Astrocyte of the cerebellum (primary cell): ENCODE data around the gene DMXL2.
A peak's percentile ranks its signal among the peaks of the same experiment; 100 is the strongest.

ENCODE experiments used
- DNase-seq: peaks from one replicate; pipeline ENCODE4 v3.0.0-alpha.2; 2011; ENCODE audit warnings: low read depth
- H3K4me3 ChIP-seq: 2 replicates; pipeline ENCODE4 v1.5.1; 2011; ENCODE audit warnings: mild to moderate bottlenecking, low read depth, low read length, moderate library complexity
- in situ Hi-C: cut with HindIII; loops from 2 replicates; pipeline ENCODE4 v1.10.0; 2017; ENCODE audit warnings: low sequenced_read_pairs
- TF ChIP-seq, protein P1 (sequence below): IDR thresholded peaks from 2 replicates; pipeline ENCODE4 v1.5.1; 2012; ENCODE audit warnings: low read length, low read depth, moderate library complexity, mild to moderate bottlenecking; ENCODE audit errors: missing control alignments

DMXL2 gene

DNA sequence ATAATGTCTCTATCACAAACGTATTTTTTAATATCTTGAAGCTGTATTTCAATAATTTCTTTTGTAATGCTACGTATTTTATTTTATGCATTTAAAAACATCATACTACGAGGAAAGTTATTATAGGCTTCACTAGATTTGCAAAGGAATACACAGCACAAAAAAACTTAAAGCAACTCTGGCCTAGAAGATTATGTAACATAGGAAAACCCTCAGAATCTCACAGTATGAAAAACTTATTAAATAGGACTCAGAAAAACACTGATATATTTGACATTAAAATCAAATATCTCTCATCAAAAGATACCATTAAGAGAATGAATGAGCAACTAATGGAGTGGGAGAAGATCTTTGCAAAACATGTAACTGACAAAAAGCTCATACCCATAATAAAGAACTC, 63.7 kb downstream of the DMXL2 start:
- no peak overlapping the region for H3K4me3 ChIP-seq
- TF ChIP-seq, protein P1, sequence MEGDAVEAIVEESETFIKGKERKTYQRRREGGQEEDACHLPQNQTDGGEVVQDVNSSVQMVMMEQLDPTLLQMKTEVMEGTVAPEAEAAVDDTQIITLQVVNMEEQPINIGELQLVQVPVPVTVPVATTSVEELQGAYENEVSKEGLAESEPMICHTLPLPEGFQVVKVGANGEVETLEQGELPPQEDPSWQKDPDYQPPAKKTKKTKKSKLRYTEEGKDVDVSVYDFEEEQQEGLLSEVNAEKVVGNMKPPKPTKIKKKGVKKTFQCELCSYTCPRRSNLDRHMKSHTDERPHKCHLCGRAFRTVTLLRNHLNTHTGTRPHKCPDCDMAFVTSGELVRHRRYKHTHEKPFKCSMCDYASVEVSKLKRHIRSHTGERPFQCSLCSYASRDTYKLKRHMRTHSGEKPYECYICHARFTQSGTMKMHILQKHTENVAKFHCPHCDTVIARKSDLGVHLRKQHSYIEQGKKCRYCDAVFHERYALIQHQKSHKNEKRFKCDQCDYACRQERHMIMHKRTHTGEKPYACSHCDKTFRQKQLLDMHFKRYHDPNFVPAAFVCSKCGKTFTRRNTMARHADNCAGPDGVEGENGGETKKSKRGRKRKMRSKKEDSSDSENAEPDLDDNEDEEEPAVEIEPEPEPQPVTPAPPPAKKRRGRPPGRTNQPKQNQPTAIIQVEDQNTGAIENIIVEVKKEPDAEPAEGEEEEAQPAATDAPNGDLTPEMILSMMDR = no peak
- in situ Hi-C loops = no loop called here
- DNase-seq = no peak

DNA sequence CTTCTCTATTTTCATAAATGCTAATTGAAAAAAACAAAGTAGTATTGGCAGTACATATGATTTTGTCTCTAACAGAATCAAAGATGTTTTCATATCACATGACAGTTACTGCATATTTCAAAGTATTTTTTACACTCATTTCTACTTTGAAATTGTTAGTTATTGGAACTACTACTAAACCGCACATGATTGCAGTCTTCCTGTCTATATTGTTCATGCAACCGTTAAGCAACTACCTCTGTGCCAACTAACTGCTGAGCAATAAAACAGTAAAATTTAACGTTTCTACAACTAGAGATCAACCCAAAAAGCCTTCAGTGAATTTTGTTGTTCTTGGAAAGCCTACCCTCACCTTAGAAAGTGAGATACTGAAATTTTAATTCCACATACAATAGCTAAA, 64.2 kb downstream of the DMXL2 start:
- H3K4me3 ChIP-seq = no peak overlapping the region
- DNase-seq = no peak
- TF ChIP-seq, protein P1 = no peak
- in situ Hi-C loops = no loop called here

DNA sequence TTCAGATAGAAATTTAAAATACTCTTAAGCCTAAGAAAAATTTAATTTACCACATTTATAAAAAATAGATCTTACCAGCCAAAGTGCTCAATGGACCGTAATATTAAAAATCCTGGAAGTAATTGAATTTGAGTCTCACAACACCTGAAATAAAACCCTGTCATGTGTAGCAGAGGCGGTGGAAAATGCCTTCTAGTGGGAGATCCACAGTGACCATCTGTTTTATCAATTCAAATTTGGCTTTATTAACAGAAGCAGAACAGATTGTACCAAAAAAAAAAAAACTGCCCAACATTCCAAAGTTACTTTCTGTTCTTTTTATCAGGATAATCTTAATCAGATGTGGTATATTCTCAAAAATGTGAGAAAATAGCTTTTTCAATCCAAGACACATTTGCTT, 71.7 kb downstream of the DMXL2 start:
- no peak for DNase-seq
- H3K4me3 ChIP-seq = no peak overlapping the region
- TF ChIP-seq, protein P1 = no peak
- in situ Hi-C loops = no loop called here

DNA sequence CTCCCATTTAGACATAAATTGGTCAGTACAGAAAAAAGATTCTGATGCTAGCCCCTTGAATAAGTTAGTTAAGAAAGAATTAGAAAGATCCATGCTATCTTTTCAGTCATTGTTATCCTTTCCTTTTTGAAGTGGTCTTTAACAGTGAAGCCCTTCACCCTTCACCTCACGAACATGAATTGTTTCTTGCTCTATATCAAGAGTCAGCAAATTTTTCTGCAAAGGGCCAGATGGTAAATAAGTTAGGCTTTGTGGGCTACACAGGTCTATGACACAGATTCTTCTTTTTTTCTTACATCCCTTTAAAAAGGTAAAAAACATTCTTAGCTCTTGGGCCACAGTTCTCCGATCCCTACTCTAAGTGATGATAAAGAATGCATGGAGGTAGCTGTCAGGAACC, 74.9 kb downstream of the DMXL2 start:
- in situ Hi-C loops = no loop called here
- no peak overlapping the region for H3K4me3 ChIP-seq
- TF ChIP-seq, protein P1 = no peak
- DNase-seq = no peak

DNA sequence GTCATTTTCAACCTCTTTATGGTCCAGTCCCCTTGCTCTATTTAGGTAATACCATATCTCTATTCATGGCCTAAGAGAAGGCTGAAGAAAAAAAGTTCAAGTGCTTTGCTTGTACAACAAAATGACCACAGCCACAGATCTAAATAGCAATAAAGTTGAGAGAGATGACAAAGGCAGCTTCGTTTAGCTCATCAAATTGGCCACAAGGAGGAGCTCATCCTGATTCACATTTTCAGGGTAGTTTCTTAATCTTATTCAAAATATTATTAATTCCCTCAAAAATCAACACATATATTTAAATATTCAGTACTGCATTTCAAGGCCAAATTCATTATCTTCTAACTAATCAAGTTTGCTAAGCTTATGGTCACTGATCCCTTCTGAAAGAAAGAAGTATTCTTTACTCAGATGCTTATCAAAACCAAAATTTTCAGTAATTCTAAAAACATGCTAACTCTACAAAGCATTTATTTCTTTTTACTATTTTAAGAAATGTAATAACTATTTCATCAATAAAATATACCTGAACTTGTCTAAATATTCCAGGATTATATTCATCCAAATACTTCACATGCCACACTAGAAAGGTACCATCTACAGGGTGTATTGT, 85.5 kb downstream of the DMXL2 start:
- TF ChIP-seq, protein P1 = peak; percentile 75
- no peak overlapping the region for H3K4me3 ChIP-seq
- peak; percentile 11 for DNase-seq
- in situ Hi-C loops = no loop called here

DNA sequence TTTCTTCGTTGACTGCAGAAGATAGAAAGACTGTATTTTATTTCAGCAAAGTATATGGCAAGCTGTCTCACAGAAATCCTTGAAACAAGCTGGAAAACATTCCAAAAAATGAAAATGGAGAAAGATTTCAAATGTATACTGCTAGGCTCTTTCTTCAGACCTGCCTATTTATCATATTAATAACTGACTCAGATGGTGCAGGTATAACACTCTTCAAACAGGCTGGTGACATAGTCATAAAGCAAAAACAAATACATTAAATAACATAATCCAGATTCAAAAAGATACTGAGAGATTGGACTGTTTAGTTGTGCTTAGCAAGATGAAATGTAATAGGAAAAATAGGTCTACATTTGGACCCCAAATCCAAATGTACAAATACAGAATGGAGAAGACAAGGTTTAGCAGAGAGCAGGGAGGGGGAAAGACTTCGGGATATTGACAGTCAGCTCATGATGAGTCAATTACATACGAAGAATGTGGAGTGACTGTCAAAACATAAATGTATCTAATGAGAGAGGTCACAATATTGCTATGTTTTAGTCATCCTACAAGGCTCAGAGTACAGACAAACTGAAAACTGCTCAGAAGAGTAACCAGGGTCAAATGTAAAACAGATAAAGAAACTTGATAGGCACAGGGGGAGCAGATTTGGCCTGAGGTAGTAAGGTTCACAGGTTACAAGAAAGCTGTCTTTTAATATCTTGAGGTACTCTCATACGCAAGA, 88.7 kb downstream of the DMXL2 start:
- TF ChIP-seq, protein P1 = no peak
- no peak overlapping the region for H3K4me3 ChIP-seq
- in situ Hi-C loops = no loop called here
- no peak for DNase-seq
